GM13977 (cell line): ENCODE data around the gene RAB1B.

Experiments
- DNase-seq: peaks from one replicate; pipeline ENCODE4 v3.0.0; 2012; ENCODE audit warnings: low spot score
- CTCF ChIP-seq: IDR thresholded peaks from 2 replicates; pipeline ENCODE4 v1.5.1; 2012; ENCODE audit warnings: mild to moderate bottlenecking, control low read depth; ENCODE audit not compliant: insufficient read depth; ENCODE audit errors: extremely low read depth, missing control alignments
- in situ Hi-C: fragments of 300-500 bp; cut with MboI; formaldehyde crosslinking; loops from one replicate; pipeline ENCODE4 v1.12.0; 2022; ENCODE audit warnings: low sequenced_read_pairs, low pct_unique_long_range_greater_than_20kb, mixed read lengths, inconsistent platforms; ENCODE audit not compliant: unreplicated experiment

Gene RAB1B

GRCh38 chr11:66291706-66292542 is 23.5 kb downstream of the RAB1B start, which contains the start of gene TMEM151A:
Gene TMEM151A, plus strand, starts transcription at chr11:66291894. Its CDS starts 120 bp downstream, at chr11:66292014.
- no peak for TF ChIP-seq CTCF
- no peak for DNase-seq
- in situ Hi-C loops = no loop called here

- TF ChIP-seq CTCF = no peak
- no peak for DNase-seq
- in situ Hi-C loops = no loop called here
Observed at GRCh38 chr11:66292543-66293332, 24.3 kb downstream of the RAB1B start.

GRCh38 chr11:66293352-66293751 is 24.9 kb downstream of the RAB1B start:
- DNase-seq = no peak
- in situ Hi-C loops = no loop called here
- no peak for TF ChIP-seq CTCF

GRCh38 chr11:66293777-66294625 is 25.6 kb downstream of the RAB1B start:
- TF ChIP-seq CTCF = no peak
- DNase-seq = no peak
- in situ Hi-C loops = no loop called here

GRCh38 chr11:66294626-66295620 is 26.5 kb downstream of the RAB1B start:
- no peak for TF ChIP-seq CTCF
- in situ Hi-C loops = no loop called here
- DNase-seq = no peak
